Measurements from ENCODE around the gene LUC7L2.
A peak's percentile ranks its signal among the peaks of the same experiment; 100 is the strongest.
"Not testable (repeated sequence)": the region's sequence is repeated elsewhere in the genome, so short reads cannot be mapped to it uniquely, and the experiment has no call there.

LUC7L2 gene, protein sequence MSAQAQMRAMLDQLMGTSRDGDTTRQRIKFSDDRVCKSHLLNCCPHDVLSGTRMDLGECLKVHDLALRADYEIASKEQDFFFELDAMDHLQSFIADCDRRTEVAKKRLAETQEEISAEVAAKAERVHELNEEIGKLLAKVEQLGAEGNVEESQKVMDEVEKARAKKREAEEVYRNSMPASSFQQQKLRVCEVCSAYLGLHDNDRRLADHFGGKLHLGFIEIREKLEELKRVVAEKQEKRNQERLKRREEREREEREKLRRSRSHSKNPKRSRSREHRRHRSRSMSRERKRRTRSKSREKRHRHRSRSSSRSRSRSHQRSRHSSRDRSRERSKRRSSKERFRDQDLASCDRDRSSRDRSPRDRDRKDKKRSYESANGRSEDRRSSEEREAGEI

GRCh38 chr7:139359366-139360209 lies at the start of gene LUC7L2:
LUC7L2 (plus strand) TSS chr7:139359894; CDS start chr7:139360262, 368 bp downstream.
- DNase-seq, result peak; percentile 99

DNA sequence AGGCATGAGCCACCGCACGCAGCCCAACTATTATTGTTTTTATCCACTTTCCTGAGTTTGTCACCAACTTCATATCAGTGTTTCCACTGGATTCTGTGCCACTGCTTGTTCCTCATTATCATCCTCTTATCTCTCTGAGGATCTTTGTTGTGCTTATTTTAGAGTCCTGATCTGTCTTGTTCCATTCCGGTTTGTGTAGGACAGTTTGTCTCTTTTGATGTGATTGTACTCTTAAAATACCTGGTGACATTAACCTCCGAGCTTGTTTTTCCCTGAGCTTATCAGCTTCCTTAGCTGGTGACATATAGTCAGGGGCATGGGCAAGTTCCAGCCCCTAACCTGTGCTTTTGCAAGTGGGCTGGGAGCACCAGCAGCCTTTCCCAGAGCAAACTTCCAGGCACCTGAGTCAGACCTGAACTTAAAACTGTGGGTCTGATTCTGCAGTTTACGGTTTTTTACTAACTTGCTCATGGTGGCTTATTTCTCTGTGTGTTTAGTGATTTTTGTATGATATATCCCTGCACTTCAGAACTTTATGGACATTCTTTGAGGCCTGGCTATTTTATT lies 41.7 kb upstream of the LUC7L2 start:
- no peak for DNase-seq

DNA sequence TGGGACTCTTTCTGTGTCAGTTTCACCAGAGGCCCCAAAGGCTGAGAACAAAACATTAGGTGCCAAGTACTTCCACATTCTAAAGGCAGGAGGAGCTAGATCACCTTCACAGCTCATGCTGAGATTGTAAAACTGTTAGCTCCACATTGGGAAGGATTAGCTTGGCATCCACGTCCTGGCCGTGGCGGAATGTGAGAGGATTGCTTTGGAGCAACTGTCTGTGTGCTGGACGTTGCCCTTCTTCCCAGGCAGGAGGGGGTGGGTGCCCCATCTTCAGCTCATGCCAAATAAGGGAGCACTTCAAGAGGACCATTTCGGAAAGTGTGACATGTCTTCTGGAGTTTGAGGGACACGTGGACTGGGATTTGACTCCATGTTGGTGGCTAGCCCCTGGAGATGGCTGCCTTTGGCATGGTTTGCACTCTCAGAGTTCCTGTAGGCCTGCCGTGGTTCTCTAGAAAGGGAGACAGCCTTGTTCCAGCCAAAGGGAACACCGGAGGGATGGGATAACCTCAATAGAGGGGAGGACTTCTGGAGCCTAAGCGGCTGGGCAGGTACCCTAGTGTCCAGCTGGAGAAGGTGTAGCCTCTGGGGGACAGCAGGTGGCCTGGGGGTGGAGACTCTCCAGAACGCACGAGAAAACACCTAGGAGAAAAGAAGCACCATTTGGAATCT lies 38.5 kb upstream of the LUC7L2 start:
- peak; percentile 10 for DNase-seq

GRCh38 chr7:139324709-139325108 lies 35.0 kb upstream of the LUC7L2 start:
- DNase-seq, result not testable (repeated sequence)

DNA sequence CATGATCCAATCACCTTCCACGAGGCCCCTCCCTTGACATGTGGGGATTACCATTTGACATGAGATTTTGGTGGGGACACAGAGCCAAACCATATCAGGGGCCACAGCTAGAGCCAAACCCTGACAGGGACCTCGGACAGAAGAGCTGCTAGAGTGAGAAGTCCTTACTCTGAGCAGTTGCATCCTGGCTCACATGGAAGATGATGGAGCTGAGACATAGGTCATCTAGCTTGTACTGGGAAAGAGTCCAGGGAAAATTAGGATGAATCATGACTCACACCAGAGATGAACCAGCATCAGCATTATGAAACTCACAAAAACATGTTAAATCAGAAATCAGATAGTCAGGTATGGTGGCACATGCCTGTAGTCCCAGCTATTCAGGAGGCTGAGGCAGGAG lies 31.3 kb upstream of the LUC7L2 start:
- peak; percentile 81 for DNase-seq

DNA sequence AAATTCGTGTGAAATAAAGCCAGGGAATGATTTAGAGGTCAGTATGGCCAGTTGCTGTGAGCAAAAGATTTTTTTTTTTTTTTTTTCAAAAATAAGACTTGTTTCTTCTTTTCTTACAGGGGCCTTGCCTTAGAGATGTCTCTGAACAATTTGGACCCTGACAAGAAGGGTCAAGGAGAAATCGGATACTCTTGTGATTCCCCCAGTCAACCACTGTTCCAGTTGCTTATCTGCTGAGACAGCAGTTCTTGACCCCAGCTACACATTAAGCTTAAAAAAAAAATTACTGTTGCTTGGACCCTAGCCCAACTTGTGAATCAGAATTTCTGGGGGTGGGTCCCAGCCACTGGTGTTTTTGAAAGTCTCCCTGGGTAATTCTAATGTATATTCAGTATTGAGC lies 30.6 kb upstream of the LUC7L2 start:
- no peak for DNase-seq

DNA sequence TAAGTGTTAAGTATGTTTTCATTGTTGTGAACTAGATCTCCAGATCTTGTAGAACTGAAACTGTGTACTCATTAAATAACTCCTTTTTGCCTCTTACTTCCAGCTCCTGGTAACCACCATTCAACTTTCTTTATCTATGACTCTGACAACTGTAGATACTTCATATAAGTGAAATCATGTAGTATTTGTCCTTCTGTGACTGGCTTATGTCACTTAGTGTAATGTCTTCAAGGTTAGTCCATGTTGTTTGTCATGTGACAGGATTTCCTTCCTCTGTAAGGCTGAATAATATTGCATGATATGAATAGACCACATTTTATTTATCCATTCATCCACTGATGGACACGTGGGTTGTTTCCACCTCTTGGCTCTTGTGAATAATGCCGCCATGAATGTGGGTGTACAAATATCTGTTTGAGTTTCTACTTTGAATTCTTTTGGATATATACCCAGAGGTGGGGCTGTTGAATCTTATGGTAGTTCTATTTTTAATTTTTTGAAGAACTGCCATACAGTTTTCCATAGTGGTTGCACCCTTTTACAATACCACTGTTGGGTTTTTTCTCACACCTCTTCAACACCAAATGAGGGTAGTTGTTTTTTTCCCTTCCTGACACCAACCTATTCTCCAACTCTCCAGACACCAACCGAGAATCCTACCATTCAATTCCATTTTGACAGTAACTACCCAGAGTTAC lies 29.2 kb upstream of the LUC7L2 start:
- DNase-seq, result no peak

- no peak for DNase-seq
Measured at GRCh38 chr7:139332697-139333359, 26.9 kb upstream of the LUC7L2 start.

GRCh38 chr7:139333443-139333842 lies 26.3 kb upstream of the LUC7L2 start:
- not testable (repeated sequence) for DNase-seq

GRCh38 chr7:139334399-139335150 lies 25.1 kb upstream of the LUC7L2 start:
- DNase-seq, result no peak

DNA sequence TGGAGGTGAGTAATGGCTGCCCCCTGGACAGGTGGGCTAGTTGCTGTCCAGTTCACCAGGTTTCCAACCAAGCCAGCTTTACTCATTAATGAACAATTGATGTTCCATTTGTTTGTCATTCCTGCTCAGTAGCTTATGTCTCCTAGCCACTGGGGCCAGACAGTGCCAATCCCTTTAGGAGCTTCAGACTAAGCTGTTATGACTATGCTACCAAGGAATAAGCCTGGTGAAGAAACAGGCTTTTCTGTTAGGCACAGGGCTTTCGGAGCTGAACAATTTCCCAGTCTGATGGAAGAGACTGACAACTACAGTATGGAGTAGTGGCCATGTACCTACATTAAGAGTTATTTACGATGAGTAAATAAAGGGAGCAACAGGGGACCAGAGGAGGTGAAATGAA lies 20.7 kb upstream of the LUC7L2 start:
- DNase-seq, result no peak

DNA sequence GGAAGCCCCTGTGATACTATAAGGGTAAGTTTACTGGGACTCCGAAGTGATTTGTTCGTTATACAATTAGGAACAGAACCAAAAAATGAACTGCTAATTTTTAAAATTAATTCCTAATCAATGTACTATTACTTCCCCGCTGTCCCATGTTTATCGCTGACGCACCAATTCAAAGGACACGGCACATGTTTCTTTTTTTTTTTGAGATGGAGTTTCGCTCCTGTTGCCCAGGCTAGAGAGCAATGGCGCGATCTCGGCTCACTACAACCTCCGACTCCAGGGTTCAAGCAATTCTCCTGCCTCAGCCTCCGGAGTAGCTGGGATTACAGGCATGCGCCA lies 20.0 kb upstream of the LUC7L2 start:
- DNase-seq, result no peak

DNA sequence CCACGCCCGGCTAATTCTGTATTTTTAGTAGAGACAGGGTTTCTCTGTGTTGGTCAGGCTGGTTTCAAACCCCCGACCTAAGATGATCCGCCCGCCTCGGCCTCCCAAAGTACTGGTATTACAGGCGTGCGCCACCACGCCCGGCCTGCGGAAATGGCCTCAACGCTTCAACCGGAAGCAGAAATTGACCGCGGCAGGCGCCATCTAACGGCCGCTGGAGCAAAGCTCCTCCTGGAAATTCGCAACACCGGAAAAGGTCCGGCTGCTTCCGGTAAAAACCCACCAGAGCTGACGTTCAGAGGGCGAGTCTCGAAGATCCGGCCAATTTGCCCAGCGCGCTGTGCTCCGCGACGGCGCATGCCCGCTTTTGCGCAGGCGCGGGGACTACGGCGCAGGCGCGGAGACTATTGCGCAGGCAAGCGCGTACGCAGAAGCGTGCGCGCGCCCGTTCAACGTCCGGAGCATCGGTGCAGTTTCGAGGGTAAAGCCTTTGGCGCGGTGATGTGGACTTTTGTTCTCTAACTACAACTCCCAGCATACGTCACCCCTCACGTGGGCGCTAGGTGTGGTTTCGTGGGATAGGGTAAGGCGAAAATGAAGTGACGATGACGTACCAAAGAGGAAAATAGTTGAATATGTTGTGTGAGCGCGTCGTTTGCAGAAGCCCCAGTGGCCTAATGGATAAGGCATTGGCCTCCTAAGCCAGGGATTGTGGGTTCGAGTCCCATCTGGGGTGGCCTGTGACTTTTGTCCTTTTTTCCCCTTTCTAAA lies 19.5 kb upstream of the LUC7L2 start:
- DNase-seq, result peak; percentile 100

GRCh38 chr7:139340808-139341057 lies 19.0 kb upstream of the LUC7L2 start:
- DNase-seq, result no peak

DNA sequence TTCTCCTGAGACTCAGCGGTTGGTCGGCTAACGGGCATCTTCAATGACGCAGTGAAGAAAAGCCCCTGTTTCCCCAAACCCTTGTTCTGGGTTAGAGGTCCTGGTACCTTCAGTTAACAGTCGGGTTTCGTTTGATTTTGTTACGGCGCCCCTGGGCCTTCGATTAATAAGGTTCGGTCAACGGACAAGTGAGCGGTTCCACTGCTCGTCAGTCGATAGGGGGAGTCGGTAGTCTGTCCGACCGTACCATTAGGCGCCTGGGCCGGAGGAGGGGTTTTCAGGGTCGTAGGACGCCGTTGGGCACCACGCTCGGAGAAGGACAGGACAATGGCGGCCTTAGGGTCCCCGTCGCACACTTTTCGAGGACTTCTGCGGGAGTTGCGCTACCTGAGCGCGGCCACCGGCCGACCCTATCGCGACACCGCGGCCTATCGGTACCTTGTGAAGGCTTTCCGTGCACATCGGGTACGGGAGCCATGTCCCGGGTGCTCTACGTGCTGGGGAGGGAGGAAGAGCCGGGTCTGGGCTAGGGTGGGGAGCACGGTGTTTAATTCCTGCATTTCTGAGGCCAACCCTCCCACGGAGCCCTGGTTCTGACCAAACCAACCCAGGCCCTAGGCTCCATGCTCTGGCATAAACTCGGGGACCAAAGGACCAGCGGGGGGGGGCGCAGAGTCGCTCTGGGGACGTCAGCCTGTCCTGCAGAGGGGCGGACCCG lies 18.5 kb upstream of the LUC7L2 start, which contains the start of gene FMC1:
Gene FMC1 (plus strand): TSS at position 280 of the 718 bp plus-strand sequence. CDS start 48 bp downstream, at position 328.
- peak; percentile 93 for DNase-seq

GRCh38 chr7:139341776-139342226 lies 17.9 kb upstream of the LUC7L2 start:
- no peak for DNase-seq

- DNase-seq, result no peak
Measured at GRCh38 chr7:139345042-139345441, 14.7 kb upstream of the LUC7L2 start.

- DNase-seq, result no peak
Measured at GRCh38 chr7:139351027-139351426, 8.7 kb upstream of the LUC7L2 start.

DNA sequence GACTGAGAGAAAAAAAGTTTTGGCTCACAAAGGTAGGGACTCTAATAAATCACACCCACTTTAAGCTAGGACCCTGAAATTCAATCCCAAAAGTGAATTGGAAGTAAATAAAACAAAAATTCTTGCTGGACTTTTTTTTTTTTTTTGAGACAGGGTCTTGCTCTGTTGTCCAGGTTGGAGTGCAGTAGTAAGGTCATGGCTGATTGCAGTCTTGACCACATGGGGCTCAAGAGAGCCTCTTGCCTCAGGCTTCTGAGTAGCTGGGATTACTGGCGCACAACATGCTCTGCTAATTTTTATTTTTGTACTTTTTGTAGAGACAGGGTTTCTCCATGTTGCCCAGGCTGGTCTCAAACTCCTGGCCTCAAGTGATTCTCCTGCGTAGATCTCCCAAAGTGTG lies 5.0 kb upstream of the LUC7L2 start:
- no peak for DNase-seq

DNA sequence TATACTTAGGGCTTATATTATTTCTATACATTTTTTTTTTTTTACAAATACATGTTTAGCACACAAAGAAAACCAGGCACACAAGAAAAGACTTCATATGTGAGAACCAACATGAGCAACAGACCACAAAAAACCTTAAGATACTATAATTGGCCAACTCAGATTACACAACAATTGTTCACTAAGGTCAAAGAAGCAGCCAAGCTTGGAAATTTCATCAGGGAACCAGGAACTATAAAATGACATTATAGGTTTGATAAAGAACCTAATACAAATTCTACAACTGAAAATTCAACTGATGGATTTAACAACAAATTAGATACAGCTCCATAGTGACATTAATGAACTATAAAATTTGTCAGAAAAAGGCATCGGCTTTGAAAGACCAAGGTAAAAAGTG lies 4.4 kb upstream of the LUC7L2 start:
- no peak for DNase-seq

All from fibroblast of skin of right quadriceps (primary cell).